ENCODE data around the gene KRT84.

DNA sequence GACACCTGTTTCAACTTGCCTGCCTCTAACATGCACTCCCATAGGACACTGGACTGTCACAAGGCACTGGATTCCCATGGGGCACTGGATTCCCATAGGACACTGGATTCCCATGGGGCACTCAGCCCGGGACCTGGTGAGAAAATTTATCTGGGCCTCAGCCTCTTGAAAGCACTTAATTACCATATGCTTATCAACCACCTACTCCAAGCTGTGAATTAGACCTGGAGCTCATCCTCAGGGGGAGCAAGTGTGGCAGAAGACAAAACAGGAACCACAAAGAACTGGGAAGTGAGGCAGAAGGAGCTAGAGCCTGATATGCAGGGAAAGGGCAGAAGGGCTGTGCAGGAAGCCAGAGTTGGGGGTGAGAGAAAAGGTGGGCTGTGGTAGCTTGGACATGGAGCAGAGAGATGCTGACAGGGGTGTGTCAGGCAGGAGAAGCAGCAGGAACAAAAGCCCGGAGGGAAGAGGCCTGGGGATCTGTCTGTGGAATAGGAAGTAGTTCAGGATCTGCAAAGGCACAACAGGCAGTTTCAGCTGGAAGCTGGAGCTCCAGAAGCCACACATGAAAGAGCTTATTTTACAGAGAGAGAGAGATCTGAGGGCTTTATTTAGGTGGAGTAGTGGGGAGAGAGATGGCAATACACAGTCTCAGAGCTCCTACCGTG, 17.6 kb upstream of the KRT84 start:
- TF ChIP-seq EP300 (IDR thresholded peaks at IDR 0.05): no peak
- TF ChIP-seq, protein P1, sequence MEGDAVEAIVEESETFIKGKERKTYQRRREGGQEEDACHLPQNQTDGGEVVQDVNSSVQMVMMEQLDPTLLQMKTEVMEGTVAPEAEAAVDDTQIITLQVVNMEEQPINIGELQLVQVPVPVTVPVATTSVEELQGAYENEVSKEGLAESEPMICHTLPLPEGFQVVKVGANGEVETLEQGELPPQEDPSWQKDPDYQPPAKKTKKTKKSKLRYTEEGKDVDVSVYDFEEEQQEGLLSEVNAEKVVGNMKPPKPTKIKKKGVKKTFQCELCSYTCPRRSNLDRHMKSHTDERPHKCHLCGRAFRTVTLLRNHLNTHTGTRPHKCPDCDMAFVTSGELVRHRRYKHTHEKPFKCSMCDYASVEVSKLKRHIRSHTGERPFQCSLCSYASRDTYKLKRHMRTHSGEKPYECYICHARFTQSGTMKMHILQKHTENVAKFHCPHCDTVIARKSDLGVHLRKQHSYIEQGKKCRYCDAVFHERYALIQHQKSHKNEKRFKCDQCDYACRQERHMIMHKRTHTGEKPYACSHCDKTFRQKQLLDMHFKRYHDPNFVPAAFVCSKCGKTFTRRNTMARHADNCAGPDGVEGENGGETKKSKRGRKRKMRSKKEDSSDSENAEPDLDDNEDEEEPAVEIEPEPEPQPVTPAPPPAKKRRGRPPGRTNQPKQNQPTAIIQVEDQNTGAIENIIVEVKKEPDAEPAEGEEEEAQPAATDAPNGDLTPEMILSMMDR (IDR thresholded peaks at IDR 0.05): no peak
- TF ChIP-seq POLR2AphosphoS5 (IDR thresholded peaks at IDR 0.05): no peak

Data from suprapubic skin (tissue), 4 donors.